ENCODE results near the gene GIPC1.

The GIPC1 gene

DNA sequence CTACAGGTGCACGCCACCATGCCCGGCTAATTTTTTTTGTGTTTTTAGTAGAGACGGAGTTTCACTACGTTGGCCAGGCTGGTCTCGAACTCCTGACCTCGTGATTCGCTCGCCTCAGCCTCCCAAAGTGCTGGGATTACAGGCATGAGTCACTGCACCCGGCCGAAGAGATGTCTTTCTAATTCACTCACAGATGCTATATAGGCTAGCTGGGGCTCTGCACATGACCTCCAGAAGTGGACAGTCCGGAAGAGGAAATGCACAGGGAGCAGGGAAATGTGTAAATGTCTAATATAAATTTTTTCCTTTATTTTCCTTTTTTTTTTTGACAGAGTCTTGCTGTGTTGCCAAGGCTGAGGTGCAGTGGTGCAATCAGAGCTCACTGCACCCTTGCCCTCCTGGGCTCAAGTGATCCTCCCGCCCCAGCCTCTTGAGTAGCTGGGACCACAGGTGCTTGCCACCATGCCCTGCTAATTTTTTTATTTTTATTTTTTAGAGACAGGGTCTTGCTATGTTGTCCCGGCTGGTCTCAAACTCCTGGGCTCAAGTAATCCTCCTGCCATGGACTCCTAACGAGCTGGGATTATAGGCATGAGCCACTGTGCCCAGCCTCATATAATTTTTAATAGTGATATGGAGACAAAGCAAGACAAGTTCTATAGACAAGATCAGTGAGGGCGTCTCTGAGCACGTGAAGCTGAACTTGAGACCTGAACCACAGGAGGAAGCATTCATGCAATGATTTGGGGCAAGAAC lies 8.4 kb downstream of the GIPC1 start:
- DNase-seq: no peak

DNA sequence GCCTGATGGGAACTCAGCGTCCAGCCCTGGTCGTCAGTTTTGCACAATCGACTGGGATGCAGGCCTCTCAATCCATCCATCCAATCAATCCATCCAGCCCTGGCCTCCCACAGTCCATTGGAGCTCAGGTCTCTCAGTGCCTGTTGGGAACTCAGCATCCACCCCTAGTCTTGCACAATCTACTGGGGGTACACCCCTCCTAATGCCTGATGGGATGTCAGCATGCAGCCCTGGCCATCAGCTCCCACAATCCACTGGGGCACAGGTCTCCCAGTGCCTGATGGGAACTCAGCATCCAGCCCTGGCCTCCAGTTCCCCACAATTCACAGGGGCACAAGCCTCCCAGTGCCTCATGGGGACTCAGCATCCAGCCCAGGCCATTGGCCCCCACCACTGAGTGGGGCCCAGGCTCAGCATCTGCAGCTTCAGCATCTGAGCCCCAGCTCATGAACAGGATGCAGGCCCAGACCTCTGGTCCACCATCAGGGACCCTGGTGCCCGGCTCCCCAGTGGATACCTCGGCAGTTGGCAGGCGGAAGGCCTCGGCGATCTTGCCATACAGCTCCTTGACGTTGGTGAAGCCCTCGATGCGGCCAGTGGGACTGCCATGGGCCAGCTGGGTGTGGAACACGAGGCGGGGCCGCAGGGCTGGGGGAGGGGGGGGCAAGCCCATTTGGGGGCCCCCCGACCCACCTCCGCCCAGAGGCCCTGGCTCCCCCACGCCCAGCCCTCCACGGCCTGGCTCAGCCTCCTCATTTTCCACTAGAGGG lies 13.6 kb downstream of the GIPC1 start:
- no peak for DNase-seq

DNA sequence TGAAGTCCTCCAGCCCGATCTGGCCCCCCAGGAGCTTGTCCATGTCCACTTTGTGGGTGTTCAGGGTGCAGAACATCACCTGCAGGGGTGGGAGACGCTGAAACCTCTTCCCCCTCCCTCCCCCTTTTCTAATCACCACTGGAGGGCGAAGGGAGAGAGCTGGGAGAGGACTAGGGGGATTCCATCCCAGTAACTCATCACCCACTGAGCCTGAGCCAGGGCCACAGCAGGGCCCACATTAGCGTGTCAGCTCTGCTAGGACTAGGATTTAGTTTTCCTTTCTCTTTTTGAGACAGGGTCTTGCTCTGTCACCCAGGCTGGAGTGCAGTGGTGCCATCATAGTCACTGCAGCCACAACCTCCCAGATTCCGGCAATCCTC lies 15.2 kb downstream of the GIPC1 start:
- DNase-seq: no peak

DNA sequence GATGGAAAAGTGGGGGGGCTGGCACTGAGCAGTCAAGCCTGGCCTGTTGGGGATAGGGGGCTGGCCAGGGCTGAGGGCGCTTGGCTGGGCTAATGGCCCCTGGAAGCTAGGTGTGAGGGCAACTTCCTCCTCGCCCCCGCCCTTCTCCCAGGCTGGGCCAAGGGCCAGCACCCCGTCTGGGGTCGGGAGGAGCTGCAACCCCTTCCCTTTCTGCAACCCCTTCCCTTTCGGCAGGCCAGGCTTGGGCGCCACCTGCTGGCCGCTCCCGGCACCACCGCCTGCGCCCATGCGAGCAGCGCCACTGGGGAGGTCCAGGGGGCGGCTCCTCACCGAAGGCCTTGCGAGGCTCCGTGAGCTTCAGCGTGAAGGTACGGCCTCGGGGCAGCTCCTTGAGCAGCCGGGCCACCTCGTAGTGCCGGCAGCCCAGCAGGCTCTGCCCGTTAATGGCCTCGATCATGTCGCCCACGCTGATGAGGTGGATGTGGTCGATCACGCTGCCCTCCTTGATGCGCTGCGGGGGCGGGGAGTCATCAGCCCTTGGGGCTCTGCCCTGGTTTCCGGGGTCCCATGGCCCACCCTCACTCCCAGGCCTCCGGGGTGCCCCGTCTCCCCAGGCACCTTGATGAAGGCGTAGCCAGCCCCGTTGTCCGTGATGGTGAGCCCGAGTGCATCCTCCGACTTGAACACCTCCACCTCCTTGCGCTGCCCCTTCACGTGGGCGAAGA lies 15.8 kb downstream of the GIPC1 start:
- DNase-seq: peak; percentile 68

GRCh38 chr19:14479309-14479974 lies 16.5 kb downstream of the GIPC1 start:
- DNase-seq: no peak

- no peak for DNase-seq
Observed at GRCh38 chr19:14478113-14478545, 17.8 kb downstream of the GIPC1 start.

GRCh38 chr19:14477418-14478112 lies 18.4 kb downstream of the GIPC1 start:
- no peak for DNase-seq

DNA sequence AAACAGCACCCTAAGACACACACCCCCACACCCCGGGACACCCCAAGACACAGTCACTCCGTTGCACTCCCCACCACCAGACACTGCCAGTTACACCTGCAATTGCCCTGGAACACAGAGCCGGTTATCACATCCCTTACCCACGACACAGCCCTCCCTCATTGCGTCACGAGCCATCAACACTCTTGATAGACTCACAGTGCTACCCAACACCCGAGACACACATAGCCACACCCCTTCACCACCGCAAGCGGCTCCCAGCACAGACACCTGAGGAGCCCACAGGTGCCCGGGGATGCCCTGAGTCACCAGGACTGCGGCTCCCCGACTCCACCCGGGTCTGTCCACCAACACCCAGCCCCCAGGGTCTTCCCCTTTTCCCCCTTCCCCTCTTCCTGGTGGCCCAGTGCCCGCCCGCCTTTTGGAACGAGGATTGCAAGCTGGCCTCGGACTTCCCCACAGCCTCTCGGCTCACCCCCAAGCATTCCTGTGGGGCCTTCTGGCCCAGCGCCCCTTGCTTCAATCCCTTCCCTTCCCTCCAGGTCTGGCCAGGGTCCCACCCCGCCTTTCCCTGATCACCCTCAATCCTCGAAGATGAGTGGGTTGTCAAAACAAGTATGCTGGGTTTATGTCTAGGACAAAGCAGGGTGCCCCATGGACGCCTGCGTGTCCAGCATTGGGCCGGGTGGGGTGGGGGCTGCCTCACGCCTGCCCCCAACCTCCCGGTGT lies 19.1 kb downstream of the GIPC1 start:
- DNase-seq: no peak

- no peak for DNase-seq
Observed at GRCh38 chr19:14476327-14476672, 19.6 kb downstream of the GIPC1 start.

- no peak for DNase-seq
Observed at GRCh38 chr19:14475251-14476073, 20.5 kb downstream of the GIPC1 start, which contains the start of gene PTGER1. PTGER1 (minus strand) TSS chr19:14475354; CDS start chr19:14474320, 1,034 bp downstream.

- no peak for DNase-seq
Observed at GRCh38 chr19:14474827-14475226, 21.1 kb downstream of the GIPC1 start.

DNA sequence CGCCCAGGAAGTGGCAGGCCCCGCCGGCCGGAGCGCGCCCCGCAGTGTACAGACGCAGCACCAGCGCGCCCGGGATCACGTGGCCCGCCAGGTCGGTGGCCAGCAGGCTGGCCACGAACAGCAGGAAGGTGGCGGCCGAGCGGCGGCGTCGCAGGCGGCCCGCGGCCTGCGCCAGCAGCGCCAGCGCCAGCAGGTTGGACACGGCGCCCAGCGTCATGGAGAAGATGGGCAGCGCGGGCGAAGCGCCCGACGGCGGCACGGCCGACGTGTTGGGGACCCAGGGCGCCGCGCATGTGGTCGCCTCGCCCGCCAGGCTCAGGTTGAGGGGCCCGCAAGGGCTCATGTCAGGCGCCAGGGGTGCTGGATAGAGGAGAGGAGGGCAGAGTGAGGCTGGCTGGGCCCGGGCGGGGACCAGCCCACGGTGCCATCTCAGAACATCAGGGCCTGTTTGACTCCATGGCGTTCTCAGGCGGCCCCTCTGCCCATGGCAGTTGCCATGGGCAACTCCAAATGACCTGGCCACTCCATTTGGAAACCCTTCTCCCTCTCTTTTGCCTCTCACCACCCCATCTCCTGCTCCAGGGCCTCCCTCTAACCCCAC lies 21.8 kb downstream of the GIPC1 start:
- no peak for DNase-seq

DNA sequence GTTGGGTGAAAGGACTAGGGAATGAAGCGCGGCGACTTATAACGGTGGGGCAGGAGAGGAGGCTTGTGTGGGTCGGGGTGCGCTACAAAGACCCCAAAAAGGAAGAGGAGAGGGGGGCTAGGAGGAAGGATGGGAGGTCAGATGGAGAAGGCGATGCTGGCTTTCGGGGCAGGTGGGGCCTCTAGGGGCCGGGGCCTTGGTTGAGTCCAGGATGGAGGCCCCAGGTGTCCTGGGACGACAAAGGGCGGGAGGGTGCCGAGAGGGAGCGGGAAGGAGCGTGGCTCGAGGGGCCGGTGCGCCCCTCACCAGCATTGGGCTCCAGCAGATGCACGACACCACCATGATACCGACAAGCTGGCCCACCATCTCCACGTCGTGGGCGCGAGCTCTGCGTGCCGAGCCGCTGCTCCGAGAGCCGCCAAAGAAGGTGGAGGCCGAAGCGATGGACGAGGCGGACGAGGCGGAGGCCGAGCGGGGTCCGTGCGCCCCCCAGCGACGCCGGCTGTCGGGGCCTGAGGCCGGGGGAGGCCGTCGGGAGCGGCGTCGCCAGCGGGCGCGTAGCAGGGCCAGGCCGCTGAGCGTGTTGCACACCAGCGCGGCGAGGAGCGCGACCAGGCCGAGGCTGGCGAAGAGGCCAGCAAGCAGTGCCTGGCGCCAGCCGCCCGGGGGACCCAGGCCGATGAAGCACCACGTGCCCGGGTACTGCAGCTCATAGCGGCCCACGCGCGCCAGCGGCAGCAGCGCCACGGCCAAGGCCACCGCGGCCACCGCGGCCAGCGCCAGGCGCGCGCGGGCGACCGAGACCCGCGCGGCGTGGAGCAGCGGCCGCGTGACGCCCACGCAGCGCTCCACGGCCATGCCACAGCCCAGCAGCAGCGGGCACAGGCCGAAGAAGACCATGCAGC lies 22.6 kb downstream of the GIPC1 start:
- DNase-seq: no peak

DNA sequence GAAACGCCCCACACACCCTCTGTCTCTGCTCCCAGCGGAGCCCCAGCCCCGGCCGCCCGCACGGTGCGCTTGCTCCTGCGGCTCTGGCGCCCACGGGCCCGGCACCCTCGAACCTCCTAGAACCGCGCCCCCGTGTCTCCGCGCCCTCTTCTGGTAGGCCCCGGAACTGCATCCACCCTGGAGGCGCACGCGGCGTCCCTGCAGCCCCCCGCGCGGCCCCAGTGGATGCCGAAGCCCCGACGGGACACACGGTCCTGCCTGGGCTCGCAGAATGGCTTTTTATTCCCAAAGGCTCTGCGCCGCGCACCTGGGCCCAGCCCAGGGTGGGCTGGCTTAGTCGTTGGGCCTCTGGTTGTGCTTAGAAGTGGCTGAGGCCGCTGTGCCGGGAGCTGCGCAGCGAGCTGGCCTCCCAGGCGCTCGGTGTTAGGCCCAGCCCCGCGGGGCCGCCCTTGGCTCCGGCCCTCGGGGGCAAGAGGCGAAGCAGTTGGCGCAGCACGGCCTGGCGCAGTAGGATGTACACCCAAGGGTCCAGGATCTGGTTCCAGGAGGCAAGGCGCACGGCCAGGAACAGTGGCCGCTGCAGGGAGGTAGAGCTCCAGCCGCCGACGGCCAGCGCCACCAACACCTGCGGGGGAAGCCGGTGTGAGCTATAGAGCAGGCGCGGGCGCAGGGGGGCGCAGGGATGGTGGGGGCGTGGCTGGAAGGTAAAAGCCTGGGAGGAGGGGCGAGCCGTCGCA lies 23.6 kb downstream of the GIPC1 start:
- DNase-seq: peak; percentile 90

- DNase-seq: no peak
Observed at GRCh38 chr19:14471436-14472187, 24.3 kb downstream of the GIPC1 start.

DNA sequence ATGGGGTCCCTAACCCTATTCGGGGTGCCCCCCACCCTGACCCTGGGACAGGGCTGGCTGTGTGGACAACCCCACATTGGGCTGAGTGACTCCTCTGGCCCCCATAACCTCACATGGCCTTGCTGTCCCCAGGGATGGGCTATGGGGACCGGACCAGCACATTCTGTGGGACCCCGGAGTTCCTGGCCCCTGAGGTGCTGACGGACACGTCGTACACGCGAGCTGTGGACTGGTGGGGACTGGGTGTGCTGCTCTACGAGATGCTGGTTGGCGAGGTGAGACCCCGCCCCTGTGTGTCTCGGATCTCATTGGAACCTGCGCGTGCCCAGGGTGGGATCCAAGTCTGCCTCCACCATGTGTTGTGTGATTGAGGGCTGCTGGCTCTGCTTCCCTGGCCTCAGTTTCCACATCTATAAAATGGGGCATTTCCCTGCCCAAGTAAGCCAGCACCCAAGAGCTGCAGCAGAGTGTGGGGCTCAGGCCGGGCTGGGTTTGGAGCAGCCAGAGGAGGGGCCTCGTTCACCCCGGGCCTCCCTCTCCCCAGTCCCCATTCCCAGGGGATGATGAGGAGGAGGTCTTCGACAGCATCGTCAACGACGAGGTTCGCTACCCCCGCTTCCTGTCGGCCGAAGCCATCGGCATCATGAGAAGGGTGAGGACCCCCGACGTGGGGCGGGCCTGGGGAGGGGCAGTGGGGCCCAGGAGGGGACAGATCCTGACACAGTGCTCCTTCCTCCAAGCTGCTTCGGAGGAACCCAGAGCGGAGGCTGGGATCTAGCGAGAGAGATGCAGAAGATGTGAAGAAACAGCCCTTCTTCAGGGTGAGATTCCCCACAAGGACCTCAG lies 25.7 kb downstream of the GIPC1 start:
- no peak for DNase-seq

GRCh38 chr19:14467816-14468215 lies 28.1 kb downstream of the GIPC1 start:
- DNase-seq: no peak
